GM12878 (cell line): Measurements from ENCODE around the gene KIAA1671. TPM values are rescaled to one million over a fixed set of nuclear protein-coding genes. Genes with fewer than 3 reads are reported as not detected.

Experiments
- ATAC-seq: fragments of 200-7000 bp; cut with Tn5 transposase; 3 replicates; pipeline ENCODE4 v1.9.1; 2020; ENCODE audit warnings: mild to moderate bottlenecking, moderate library complexity
- BruUV-seq: library from RNA; stranded (reverse); fragments of 400-500 nt; replicated peaks from 2 replicates; lab custom pipeline; 2021; lab: Mats Ljungman, UMichigan
- CTCF ChIA-PET: fragments of 300-600 bp; sonication (Branson Sonifier 250); formaldehyde crosslinking; extraction: SDS; loops from one replicate; lab custom pipeline; 2021; ENCODE audit warnings: inconsistent platforms; lab: Yijun Ruan, JAX
- POLR2A ChIA-PET: fragments of 350-600 bp; formaldehyde crosslinking; extraction: SDS; loops from one replicate; lab custom pipeline; 2021; ENCODE audit warnings: inconsistent platforms; lab: Charles Lee
- RAD21 ChIA-PET: fragments of 300-600 bp; sonication (Branson Sonifier 250); formaldehyde crosslinking; loops from one replicate; lab custom pipeline; 2023; ENCODE audit warnings: antibody characterized with exemption; ENCODE audit not compliant: unreplicated experiment; lab: Charles Lee
- SMC1A ChIA-PET: fragments of 300-600 bp; sonication (Branson Sonifier 250); formaldehyde crosslinking; loops from one replicate; lab custom pipeline; 2023; ENCODE audit not compliant: unreplicated experiment, uncharacterized antibody; lab: Charles Lee
- DNase-seq: peaks from one replicate; pipeline ENCODE4 v3.0.0-alpha.2; 2011; ENCODE audit warnings: low read depth, low spot score
- FAIRE-seq: peaks from 3 replicates; lab custom pipeline; 2011; peaks lifted over from hg19 to GRCh38; lab: Jason Lieb, UNC
- H2AFZ ChIP-seq: 2 replicates; pipeline ENCODE4 v1.6.0; 2011; ENCODE audit warnings: low read depth, low read length, control low read depth; ENCODE audit not compliant: control insufficient read depth
- H3K27ac ChIP-seq: 2 replicates; pipeline ENCODE4 v1.5.1; 2011; ENCODE audit warnings: control low read depth; ENCODE audit not compliant: control insufficient read depth, insufficient read depth
- H3K27me3 ChIP-seq, 2 experiments: replicated peaks in 1 of 2; 2 replicates each; pipeline versions ENCODE4 v1.6.0 to v1.6.1; 2011; ENCODE audit warnings: low read length in 1 of 2; ENCODE audit not compliant: control insufficient read depth in 2 of 2, insufficient read depth in 2 of 2
- H3K36me3 ChIP-seq, 2 experiments: 2 replicates each; pipeline ENCODE4 v1.5.1; 2011; ENCODE audit warnings: low read length in 1 of 2; ENCODE audit not compliant: control insufficient read depth in 2 of 2, insufficient read depth in 2 of 2
- H3K4me1 ChIP-seq: 2 replicates; pipeline ENCODE4 v1.6.1; 2011; ENCODE audit warnings: mild to moderate bottlenecking, low read length, moderate library complexity, mixed read lengths; ENCODE audit not compliant: control insufficient read depth, insufficient read depth
- H3K4me2 ChIP-seq: 2 replicates; pipeline ENCODE4 v1.6.0; 2011; ENCODE audit warnings: control low read depth; ENCODE audit not compliant: control insufficient read depth, insufficient read depth
- H3K4me3 ChIP-seq: fragments of 200-600 bp; sonication (generic); 2 replicates; pipeline ENCODE4 v1.5.1; 2016
- H3K79me2 ChIP-seq: 2 replicates; pipeline ENCODE4 v1.6.0; 2011; ENCODE audit warnings: low read length; ENCODE audit not compliant: control insufficient read depth, insufficient read depth
- H3K9ac ChIP-seq: 2 replicates; pipeline ENCODE4 v1.8.0; 2011; ENCODE audit warnings: low read length, control low read depth, mixed read lengths; ENCODE audit not compliant: control insufficient read depth, insufficient read depth
- H3K9me3 ChIP-seq: replicated peaks from 3 replicates; pipeline ENCODE4 v1.5.1; 2011; ENCODE audit warnings: mild to moderate bottlenecking, low read length; ENCODE audit not compliant: control insufficient read depth, insufficient read depth
- H4K20me1 ChIP-seq: 2 replicates; pipeline ENCODE4 v1.6.0; 2011; ENCODE audit not compliant: control insufficient read depth, insufficient read depth
- DPF2 ChIP-seq: fragments of 450-650 bp; IDR thresholded peaks from 2 replicates; pipeline ENCODE4 v1.6.1; 2017; ENCODE audit warnings: mild to moderate bottlenecking
- IKZF2 ChIP-seq, 2 experiments: fragments of 450-650 bp; IDR thresholded peaks; 2 replicates each; pipeline ENCODE4 v1.6.1; 2017; ENCODE audit warnings: mild to moderate bottlenecking in 2 of 2, moderate library complexity in 2 of 2
- SUZ12 ChIP-seq: fragments of 200-600 bp; sonication (generic); IDR thresholded peaks from one replicate; pipeline ENCODE4 v1.6.1; 2018; ENCODE audit warnings: antibody characterized with exemption, mild to moderate bottlenecking; ENCODE audit not compliant: unreplicated experiment
- WGBS: methylation state at CpG from one replicate; pipeline ENCODE4 v1.1.6; 2016; ENCODE audit warnings: low lambda C conversion rate; ENCODE audit not compliant: insufficient replicate concordance, insufficient coverage; ENCODE audit errors: missing lambda C conversion rate; 5-methylcytosine and 5-hydroxymethylcytosine counted together
- in situ Hi-C: fragments of 300-500 bp; cut with MboI; formaldehyde crosslinking; loops from 9 replicates; pipeline ENCODE4 v1.14.3; 2018; ENCODE audit warnings: mixed read lengths
- intact Hi-C: fragments of 100-400 bp; cut with micrococcal nuclease; formaldehyde crosslinking; loops from one replicate; pipeline ENCODE4 v1.14.2; 2022; ENCODE audit not compliant: unreplicated experiment
- polyA plus RNA-seq, 11 experiments: library from polyadenylated mRNA; depleted of rRNA in 4 of 11; unstranded in 6 of 11; stranded (reverse) in 5 of 11; fragments of >200 nt; fragmentation: Nextera tagmentation in 4 of 11; fragmentation: Illumina TruSeq in 1 of 11; extraction: Ambion mirVana in 4 of 11; extraction: Trizol in 1 of 11; gene quantifications; 1 replicate in 1 of 11; 2 replicates in 10 of 11; pipeline versions ENCODE4 v1.2.1 to v1.2.3, GENCODE V29; 2011 to 2016; ENCODE audit warnings: inconsistent platforms in 2 of 11, missing spikeins in 2 of 11, low read depth in 1 of 11
- total RNA-seq, 4 experiments: library from RNA; depleted of rRNA in 3 of 4; stranded (reverse); fragments of >200 nt in 3 of 4; fragmentation: Illumina TruSeq in 1 of 4; extraction: Trizol in 1 of 4; gene quantifications; 2 replicates each; pipeline versions ENCODE4 v1.2.1 to v1.2.3, GENCODE V29; 2013 to 2021

Gene KIAA1671
- total and polyA plus RNA-seq, 10 of the 15 experiments (the other 5 are each of a cell fraction or from before 2014, with no cell fraction given): 0.05 to 2.7 (median 0.33) TPM

GRCh38 chr22:25085156-25085555 is 132.6 kb downstream of the KIAA1671 start:
- H3K27me3 ChIP-seq: no peaks in the 10 kb centered on the region
- peak in 1 of 2 experiments; percentile 12; a peak in 1 of 4 replicates for TF ChIP-seq IKZF2 (IDR thresholded peaks at IDR 0.05)
- no peak for TF ChIP-seq SUZ12
- TF ChIP-seq DPF2: 0 out of 2 replicates have a peak, but pooled peaks have one; percentile 44
- TF ChIP-seq, all 136 proteins: peak for 2
- SMC1A ChIA-PET: interaction anchor here (1.2 to 1.5 kb wide), 2 partner anchors 9 to 45 kb away, joined by 3 to 5 read pairs; no protein-coding TSS in a partner anchor
- H2AFZ ChIP-seq: no peak overlapping the region
- RAD21 ChIA-PET: interaction anchor here (1.6 kb wide), 1 partner anchor 8 kb away, joined by 16 read pairs; no protein-coding TSS in a partner anchor
- ATAC-seq (no peak), DNase-seq (no peak), FAIRE-seq (no peak)
- POLR2A ChIA-PET: interaction anchor here (0.6 kb wide), 1 partner anchor 78 kb away, joined by 5 read pairs; no protein-coding TSS in a partner anchor
- intact Hi-C loops (no loop called here), in situ Hi-C loops (no loop called here)
- no peak overlapping the region for H3K4me3 ChIP-seq
- CTCF ChIA-PET: interaction anchor here (1.7 to 2.9 kb wide), 2 partner anchors 9 to 13 kb away, joined by 6 to 15 read pairs; no protein-coding TSS in a partner anchor
- peak overlapping the region; percentile 12; the same call in 1 of the 2 replicates for H3K4me2 ChIP-seq
- H3K27ac ChIP-seq: no peak overlapping the region
- H3K79me2 ChIP-seq: no peaks in the 10 kb centered on the region
- BruUV-seq: no TSS peak
- H4K20me1 ChIP-seq: no peaks in the 10 kb centered on the region
- no peaks in the 10 kb centered on the region for H3K9me3 ChIP-seq
- 38% methylated on average over 6 of the region's 6 CpGs for WGBS
- no peak overlapping the region for H3K9ac ChIP-seq
- H3K4me1 ChIP-seq: peaks cover 18% of the 10 kb centered on the region
- H3K36me3 ChIP-seq: no peaks in the 10 kb centered on the region
